ENCODE measurements around the gene LIN28B.
"Not testable (repeated sequence)": the region's sequence is repeated elsewhere in the genome, so short reads cannot be mapped to it uniquely, and the experiment has no call there.

Gene LIN28B

DNA sequence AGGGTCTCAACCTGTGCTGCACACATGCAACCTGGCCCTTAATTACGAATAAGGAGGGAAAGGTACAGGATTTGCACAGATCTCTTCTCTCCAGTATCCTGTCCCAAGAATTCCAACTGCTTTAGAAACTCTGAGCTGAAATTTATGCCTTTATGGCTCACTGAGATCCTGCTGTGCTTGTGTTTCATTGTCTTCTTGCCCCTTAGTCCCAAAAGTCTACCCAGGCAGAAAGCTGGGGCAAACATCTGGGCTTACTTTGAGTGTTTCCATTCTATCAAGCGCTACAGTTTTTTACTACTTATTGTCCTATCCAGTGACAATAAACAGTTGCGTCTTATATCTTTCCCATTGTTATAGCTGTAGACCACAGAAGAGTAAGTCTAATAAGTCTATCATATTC, 99.7 kb downstream of the LIN28B start:
- H3K4me3 ChIP-seq (ENCODE audit: low read length) = no peak overlapping the region
- no peak for TF ChIP-seq ZNF274 (IDR thresholded peaks at IDR 0.05; ENCODE audit: low read depth, low read length)

- no peak for TF ChIP-seq ZNF274 (IDR thresholded peaks at IDR 0.05; ENCODE audit: low read depth, low read length)
- H3K4me3 ChIP-seq (ENCODE audit: low read length) = no peak overlapping the region
Observed at GRCh38 chr6:105057160-105057559, 100.3 kb downstream of the LIN28B start.

GRCh38 chr6:105058316-105058715, 101.4 kb downstream of the LIN28B start:
- no peak overlapping the region for H3K4me3 ChIP-seq (ENCODE audit: low read length)
- TF ChIP-seq ZNF274 (IDR thresholded peaks at IDR 0.05; ENCODE audit: low read depth, low read length) = no peak

GRCh38 chr6:105058846-105059245, 101.9 kb downstream of the LIN28B start:
- TF ChIP-seq ZNF274 (IDR thresholded peaks at IDR 0.05; ENCODE audit: low read depth, low read length) = no peak
- H3K4me3 ChIP-seq (ENCODE audit: low read length) = no peak overlapping the region

DNA sequence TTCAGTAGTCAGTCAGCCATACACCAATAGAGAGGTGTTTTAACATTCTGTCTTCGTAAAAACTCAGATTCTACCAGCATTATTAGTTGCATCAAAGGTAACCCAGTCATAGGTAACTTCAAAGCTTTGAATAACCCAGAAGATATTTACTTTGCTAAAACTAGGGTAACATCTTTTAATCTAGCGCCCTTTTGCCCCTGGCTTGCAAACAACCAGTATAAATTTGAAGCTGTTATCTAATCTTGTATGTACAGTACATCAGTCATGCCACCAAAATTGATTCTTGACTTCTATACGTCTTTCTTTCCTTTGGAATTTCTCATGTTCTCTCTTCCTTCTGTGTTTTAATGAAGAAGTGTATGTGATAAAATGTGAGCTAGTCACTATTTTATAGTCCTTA, 109.3 kb downstream of the LIN28B start:
- no peak for TF ChIP-seq ZNF274 (IDR thresholded peaks at IDR 0.05; ENCODE audit: low read depth, low read length)

DNA sequence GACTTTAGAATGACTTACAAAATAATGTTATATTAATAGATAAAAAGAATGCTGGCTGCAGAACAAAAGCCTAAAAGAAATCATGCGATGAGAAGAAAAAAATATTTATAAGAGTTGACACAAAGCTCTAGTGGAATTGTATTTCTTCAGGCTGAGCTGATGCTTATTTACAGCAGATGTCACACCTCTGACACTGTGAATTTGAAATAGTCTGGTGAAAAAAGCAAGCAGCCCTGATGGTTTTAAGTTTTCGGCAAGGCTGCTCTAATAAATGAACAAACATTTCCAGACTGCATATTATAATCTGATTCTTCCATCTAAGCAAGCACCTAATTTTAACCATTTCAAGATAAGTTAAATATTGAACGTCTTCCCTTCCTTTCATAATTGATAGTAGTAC, 109.9 kb downstream of the LIN28B start:
- H3K4me3 ChIP-seq (ENCODE audit: low read length) = no peak overlapping the region
- no peak for TF ChIP-seq ZNF274 (IDR thresholded peaks at IDR 0.05; ENCODE audit: low read depth, low read length)

More for the DNA sequence above, 109.3 kb downstream of the LIN28B start:
- no peak overlapping the region for H3K4me3 ChIP-seq (ENCODE audit: low read length)

DNA sequence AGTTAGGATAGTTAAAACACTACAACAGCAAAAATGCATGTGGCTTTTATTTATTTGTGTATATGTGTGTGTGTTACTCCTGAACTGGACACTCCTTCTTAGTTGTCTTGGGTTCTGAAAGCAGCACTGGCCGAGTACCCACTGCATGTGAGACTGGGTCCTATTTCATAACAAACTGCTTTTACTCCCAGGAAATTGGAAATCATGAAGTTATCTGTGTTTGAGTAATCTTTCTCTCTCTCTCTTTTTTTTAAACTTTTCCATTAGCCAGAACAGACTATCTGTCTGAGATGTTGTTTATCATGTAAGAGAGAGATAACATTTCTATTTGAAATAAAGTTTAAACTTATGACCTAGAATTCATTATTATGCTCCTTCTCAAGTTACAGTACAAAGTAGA, 110.4 kb downstream of the LIN28B start:
- no peak for TF ChIP-seq ZNF274 (IDR thresholded peaks at IDR 0.05; ENCODE audit: low read depth, low read length)
- H3K4me3 ChIP-seq (ENCODE audit: low read length) = no peak overlapping the region

- no peak overlapping the region for H3K4me3 ChIP-seq (ENCODE audit: low read length)
- no peak for TF ChIP-seq ZNF274 (IDR thresholded peaks at IDR 0.05; ENCODE audit: low read depth, low read length)
Observed at GRCh38 chr6:105068407-105068806, 111.5 kb downstream of the LIN28B start.

DNA sequence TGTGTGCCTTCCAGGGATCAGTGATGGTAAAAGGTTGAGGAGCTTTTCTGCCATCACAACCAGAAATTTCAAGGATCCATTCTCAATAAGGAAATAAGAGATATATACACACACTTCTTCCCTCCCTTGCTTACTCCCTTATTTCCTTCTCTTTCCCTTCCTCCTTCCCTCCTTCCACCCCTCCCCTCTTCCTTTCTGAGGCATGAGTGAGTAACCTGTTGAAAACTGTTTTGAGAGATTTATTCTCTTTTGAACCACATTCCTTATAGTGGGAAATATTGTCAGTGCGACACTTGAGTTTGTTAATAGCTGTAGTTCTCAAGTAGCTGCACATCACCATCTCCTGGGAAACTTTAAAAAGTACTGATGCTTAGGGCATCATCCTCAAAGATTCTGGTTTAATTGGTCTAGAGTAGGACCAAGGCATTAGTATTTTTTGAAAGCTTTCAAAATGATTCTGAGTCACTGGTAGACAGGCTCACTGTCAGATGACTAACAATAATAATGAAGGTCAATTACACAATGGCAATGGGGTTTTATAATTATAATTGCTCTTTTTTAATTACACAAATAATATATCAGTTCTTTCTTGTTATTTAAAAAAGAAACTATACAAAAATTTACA, 113.0 kb downstream of the LIN28B start:
- no peak for TF ChIP-seq ZNF274 (IDR thresholded peaks at IDR 0.05; ENCODE audit: low read depth, low read length)
- H3K4me3 ChIP-seq (ENCODE audit: low read length) = no peak overlapping the region

DNA sequence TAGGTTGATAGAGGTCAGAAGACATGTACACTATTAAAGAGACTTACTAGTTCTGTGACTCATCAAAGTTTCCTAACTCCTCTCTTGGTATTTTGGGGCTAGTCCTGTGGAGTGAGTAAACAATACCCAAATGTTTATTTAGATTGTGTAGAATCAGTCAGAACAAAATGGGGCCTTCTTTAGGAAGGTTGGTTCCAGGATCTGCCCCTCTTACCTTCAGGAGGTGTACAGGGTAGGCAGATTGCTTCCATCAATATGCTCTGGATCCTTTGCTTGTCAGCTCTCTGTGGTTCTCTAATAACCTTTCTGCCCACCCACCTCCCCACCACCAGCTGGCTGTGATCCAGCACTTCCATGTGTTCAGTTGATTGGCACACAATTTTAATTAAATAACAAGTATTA, 115.9 kb downstream of the LIN28B start:
- TF ChIP-seq ZNF274 (IDR thresholded peaks at IDR 0.05; ENCODE audit: low read depth, low read length) = no peak
- H3K4me3 ChIP-seq (ENCODE audit: low read length) = no peak overlapping the region

DNA sequence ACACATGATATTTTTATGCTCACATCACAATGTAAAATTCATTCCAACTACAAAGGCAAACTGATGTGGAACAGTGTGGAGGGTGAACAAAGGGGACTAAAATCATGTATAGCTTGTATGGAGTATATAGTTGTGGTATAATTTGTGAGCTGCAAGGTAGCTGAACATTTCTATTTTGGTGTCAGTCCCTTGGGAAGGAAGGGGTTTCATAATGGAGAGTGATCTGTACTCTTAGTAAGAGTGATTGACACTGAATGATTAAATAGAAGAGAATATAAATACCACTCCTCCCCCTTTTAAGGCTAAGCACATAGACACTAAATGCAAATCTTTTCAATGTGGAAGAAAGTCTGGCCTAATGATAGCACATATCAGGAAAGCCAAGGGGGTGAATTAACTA, 118.3 kb downstream of the LIN28B start:
- TF ChIP-seq ZNF274 (IDR thresholded peaks at IDR 0.05; ENCODE audit: low read depth, low read length) = no peak
- H3K4me3 ChIP-seq (ENCODE audit: low read length) = no peak overlapping the region

- not testable (repeated sequence) for H3K4me3 ChIP-seq (ENCODE audit: low read length)
Observed at GRCh38 chr6:105076418-105076817, 119.5 kb downstream of the LIN28B start.

DNA sequence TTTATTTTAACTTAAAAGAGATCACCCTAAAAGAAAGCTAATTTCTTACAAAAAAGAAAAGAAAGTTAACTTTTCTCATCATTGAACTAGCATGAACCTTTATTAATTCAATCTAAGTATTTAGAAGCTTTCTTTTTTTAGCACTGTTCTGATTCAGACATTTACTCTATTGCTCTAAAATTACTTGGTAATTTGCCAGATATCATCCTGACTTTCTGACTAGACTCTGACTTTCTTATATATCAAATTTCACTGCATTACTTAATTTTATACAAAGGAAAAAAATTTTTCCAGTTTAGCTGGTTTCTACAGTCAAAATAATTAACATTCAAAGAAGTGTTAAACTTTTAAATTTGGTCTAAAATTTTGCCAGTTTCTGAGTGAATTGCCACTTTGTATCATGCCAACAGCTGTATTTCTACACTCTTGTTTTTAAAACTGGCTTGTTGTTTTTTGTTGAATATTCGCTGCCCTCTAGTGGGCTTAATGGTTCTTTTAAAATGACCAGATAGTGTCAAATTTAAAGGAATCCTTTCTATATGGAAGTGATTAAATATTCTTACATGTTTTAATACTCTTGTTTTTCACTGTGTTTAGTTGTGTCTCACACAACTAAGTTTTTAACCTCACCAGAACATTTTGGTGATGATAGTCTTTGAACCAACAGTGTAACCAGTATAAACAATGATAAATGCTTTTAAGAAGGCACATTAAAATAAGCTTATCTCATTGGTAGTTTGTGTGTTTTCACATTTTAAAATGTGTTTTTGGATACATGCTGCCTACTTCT, 120.9 kb downstream of the LIN28B start:
- no peak overlapping the region for H3K4me3 ChIP-seq (ENCODE audit: low read length)
- TF ChIP-seq ZNF274 (IDR thresholded peaks at IDR 0.05; ENCODE audit: low read depth, low read length) = no peak

- no peak for TF ChIP-seq ZNF274 (IDR thresholded peaks at IDR 0.05; ENCODE audit: low read depth, low read length)
- no peak overlapping the region for H3K4me3 ChIP-seq (ENCODE audit: low read length)
Observed at GRCh38 chr6:105078386-105078708, 121.4 kb downstream of the LIN28B start.

DNA sequence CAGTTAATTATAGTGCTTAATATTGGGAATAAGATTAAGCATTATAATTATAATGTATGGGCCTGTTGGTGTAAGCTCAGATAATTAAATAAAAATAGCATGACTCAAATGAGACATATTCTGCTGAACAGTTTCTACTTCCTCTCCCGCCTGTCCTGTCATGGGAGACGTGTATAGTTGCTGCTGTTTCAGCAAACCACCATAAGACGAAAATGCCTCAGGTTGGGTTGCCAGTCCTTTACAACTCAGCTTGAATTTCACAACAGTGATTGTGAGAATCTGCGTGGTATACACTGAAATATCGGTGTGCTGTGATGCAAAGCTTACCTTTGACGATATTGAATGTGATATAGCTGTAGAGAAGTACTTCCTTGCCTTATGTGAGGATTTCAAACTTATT, 123.4 kb downstream of the LIN28B start:
- H3K4me3 ChIP-seq (ENCODE audit: low read length) = no peak overlapping the region
- no peak for TF ChIP-seq ZNF274 (IDR thresholded peaks at IDR 0.05; ENCODE audit: low read depth, low read length)

GRCh38 chr6:105081662-105082061, 124.8 kb downstream of the LIN28B start:
- H3K4me3 ChIP-seq (ENCODE audit: low read length) = not testable (repeated sequence)
